GM19395 (cell line): ENCODE data around the gene COL13A1.

Experiments
- ATAC-seq: cut with Tn5 transposase; IDR thresholded peaks from one replicate; pipeline ENCODE4 v1.9.1; 2021; ENCODE audit warnings: mild to moderate bottlenecking, moderate library complexity; ENCODE audit not compliant: unreplicated experiment

Gene COL13A1

DNA sequence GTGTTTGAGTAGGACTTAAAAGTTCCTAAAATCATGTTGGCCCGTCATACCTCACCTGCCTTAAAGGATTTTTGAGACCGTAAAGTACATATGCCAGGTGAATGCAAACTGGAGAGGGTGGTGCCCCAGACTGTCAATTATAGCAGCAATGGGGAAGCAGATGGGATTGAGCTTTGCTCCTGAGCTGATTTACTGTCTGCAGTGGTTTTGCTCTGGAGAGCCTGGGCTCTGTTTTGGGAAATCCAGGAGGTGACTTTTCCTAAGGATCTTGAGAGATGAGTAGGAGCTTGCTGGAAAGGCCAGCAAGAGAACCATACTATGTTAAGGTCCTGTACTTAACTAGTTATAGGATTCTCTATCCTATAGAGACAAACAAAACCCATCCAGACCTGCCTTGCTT lies 43.0 kb downstream of the COL13A1 start:
- ATAC-seq, result no peak

DNA sequence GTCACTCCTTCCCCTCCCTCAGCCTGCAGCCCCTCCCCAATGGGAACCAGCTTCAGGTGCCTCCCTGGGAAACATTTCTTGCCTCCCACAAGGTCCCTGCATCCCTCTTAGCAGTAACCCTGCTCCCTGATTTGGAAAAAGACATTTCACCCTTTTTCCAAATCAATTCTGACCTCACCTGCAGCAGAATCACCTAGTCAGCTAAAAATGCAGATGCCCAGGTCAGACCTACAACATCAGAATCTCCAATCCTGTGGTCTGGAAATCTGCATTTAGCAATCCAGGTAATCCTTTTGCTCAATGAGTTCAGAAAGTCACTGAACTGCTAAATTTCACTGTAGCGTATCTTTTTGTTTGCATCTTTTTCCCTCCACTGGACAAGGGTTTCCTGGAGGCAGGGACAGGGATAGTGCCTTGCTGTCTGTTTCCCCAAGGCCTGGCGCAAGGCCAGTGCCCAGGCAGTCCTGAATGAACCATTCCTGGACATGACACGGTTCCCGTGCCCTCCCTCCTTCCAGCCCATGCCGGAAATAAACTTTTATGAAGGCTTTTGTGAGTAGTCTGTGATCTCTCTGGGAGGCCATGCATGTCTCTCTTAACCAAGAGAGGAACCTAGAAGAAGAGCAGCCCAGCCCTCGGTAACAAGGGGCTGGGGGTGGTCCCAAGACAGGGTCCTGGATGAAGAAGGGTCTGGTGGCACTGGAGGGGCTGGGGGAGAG lies 44.0 kb downstream of the COL13A1 start:
- no peak for ATAC-seq

DNA sequence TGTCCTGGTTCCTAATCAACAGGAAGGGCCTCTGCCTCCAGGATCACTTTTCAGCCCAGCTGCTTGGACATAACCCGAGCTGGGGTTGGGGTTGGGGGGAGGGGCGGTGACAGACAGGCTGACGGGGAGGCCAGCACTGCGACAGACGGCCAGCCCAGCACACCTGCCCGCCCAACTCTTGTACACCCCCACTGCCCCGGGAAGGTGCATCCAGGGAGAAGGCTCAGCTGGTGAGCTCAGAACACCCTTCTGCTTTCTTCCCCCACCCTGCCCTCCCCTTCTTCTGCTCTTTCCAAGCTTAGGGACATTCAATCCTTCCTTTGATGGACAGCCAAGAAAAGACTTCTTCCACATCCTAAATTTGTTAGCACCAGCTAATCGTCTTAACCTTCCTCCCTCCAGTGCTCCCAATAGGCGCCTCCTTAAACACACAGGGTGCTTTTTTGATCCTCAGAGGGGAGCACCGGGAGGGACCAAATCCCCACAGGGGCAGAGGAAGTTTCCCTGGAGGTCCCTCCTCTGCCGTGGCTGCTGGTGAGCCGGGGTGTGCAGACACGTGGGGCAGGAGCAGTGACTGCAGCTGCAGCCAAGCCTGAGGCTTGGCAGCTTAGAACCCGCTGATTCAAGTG lies 44.7 kb downstream of the COL13A1 start:
- ATAC-seq, result no peak

DNA sequence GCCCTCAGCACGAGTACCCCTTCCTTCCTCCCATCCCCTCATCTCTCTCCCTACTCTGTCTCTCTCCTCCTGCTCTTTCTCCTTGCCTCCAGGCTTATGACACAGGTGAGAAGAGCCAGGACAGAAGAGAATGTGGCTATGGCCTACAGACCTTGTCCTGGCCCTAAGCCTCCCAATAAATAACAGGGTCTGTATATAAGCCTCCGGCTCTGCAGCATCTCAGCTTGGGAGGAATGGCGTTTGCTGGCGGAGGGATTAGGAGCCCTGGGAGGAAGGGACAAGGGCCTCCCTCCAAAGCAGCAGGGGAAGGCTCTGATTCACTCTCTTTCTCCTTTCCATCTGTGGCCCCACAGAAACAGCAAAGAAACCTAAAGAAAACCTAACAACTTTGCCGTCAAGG lies 45.8 kb downstream of the COL13A1 start:
- no peak for ATAC-seq

DNA sequence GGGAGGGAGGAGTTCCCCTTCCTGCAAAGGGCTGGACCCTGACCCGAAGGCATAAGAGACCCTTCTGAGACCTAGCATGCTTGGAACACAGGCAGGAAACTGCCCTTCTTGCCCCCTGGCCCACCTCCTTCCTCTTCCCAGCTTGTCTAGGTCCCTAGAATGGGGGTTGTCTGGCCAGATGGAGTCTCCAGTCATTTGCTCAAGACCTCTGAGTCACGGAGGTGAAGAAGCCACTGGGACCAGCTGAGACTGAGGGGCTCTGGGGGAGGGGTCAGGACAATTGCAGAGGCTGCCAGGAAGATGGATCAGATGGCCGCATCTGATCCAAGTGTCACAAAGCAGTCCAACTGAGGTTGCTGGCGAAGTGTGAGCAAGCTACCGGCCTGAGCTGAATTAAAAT lies 46.2 kb downstream of the COL13A1 start:
- ATAC-seq, result no peak

DNA sequence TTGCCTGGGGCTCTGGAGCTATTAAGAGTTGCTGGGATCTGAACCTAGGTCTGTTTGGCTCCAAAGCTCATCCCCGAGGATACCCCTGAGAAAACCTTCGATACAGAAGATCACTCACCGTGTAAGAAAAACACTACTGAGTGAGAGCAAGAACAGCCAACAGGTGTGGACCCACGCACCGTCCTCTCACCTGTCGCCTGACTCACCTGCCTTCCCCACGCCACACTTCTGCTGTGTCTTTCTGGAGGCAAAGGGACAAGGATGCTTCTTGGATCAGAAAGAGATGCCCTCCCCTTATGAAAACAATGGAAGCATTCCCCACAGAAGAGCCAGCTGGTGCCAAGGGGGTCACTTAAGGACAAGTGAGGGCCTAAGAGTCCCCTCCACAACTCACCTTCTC lies 46.7 kb downstream of the COL13A1 start:
- no peak for ATAC-seq

DNA sequence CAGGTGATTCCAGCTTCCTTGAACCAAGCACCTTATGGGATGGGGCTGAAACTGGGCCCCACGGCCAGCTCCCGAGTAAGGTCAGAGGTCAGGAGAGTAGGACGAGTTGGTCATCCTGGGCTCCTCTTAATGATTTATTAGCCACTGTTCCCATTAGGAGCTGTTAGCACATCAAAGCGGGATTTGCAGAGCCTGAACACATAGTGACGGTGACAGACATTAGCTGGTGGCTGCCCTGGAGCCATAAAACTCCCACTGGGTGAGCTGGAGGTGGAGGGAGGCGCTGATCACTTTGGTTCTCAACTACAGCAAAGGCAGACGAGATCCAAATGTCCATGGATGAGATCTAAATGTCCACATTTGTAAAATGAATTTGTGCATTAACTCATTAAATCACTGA lies 48.1 kb downstream of the COL13A1 start:
- ATAC-seq, result no peak

DNA sequence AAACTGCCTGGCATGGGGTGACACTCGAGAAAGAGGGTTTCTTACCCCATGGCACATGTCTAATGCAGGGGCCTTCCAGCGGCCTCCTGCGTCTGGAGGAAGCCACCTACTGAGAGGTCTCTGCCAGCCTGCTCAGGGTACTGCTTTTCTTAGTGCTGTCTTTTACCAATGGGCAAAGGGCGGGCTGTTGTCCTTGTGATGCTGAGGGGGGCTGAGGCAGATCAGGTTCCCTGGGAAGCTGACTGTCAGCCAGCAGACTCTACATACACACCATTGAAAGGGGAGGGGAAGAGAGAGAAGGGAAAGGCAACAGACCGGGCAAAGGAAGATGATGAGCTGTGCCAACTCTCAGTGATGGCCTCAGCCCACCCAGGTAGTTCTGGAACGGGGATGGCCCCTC lies 48.7 kb downstream of the COL13A1 start:
- no peak for ATAC-seq

DNA sequence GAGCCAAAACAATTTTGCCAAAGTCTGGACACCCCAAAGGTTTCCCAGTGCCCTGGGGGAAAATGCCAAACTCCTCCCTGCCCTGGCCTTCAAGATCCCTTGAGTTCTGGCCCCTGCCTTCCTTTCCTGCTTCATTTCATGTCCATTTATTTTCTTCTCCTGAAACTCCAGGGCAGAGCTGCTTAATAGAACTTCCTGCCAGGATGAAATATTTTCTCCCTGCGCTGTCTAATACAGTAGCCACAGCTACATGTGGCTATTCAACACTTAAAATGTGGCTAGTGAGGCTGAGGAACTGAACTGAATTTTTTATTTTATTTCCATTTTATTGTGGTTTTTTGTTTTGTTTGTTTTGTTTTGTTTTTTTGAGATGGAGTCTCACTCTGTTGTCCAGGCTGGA lies 49.6 kb downstream of the COL13A1 start:
- no peak for ATAC-seq

DNA sequence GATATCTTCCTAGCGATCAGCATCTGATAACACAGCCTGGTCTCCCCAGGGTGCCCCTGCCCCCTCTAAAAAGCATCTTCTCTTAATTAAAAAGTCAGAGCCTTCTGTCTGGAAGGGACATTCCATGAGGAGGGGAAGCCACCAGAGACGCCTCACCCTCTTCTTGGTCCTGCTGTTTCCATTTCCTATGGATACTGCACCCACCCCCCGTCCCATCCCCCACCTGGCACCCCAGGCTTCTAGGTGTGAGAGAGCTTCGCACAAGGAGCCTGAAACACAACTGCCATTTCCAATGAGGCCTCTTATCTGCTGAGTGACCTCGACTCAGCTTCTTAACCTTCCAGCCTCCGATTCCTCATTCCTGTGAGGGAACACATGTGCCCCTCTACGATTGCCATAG lies 51.4 kb downstream of the COL13A1 start:
- ATAC-seq, result no peak

DNA sequence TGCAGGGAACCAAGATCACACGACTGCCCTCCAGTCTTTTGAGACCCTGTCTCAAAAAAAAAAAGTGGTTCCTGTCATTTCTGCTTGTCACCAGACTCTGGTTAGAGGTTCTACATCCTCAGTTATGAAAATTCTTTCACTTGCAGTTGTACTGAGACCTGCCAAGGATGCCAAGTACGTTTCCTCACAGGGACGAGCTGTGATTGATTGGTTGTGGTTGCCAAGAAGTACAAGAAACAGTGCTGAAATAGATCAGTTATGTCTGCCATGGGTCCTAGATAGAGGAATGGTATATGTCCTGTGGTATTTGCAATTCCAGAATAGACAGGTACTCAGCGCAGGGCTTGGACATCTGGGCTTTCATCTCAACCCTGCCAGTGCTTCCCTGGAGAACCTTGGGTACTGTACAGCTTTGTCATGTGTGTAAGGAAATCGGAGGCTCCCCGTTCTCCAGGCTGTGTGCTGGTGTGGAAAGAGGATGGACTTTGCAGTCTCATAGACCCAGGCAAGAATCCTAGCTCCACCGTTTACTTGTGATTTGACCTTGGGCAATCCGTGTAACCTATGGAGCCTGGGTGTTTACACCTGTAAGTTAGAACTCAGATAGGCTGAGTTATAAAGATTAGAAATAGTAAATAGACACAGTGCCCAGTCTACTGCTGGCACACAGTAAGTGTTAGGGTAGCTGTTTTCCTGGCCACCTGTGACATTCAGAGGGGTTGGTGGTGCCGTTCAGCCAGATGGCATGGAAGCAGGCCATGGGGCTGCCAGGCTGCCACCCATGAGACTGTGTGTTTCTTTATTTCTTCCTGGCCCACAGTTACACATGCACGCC lies 53.0 kb downstream of the COL13A1 start:
- no peak for ATAC-seq

DNA sequence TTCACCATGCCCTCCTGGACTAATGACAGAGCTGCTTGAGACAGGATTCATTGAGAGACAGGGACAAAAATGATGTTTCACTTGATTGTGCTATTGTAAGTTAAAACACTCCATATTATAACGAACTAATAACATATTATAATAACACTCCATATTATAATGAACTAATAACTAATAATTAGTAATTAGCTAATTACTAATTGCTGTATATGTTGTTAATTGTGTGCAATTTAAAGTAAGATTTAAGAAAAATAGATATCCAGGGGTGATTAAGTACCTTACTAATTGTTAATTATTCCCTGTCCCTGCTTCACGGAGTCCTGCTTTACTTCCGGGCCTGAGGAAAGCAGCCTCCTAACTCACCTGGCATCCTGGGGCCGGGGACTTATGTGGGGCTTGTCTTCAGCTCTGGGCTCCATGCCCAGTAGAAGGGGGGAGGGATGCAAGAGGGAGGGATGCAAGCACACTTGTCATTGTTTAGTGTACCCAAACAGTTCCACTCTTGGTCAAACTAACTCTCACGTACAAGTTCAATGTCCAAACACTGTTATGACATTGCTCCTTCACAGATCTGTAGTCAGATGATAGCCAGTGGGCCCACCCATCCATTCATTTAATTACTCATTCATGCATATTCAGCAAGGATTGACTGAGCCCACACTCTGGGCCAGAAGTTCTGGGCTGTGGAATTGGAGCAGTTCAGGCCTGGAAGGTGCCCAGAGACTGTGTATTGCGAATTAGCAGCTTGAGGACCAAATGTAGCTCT lies 53.8 kb downstream of the COL13A1 start:
- ATAC-seq, result no peak

DNA sequence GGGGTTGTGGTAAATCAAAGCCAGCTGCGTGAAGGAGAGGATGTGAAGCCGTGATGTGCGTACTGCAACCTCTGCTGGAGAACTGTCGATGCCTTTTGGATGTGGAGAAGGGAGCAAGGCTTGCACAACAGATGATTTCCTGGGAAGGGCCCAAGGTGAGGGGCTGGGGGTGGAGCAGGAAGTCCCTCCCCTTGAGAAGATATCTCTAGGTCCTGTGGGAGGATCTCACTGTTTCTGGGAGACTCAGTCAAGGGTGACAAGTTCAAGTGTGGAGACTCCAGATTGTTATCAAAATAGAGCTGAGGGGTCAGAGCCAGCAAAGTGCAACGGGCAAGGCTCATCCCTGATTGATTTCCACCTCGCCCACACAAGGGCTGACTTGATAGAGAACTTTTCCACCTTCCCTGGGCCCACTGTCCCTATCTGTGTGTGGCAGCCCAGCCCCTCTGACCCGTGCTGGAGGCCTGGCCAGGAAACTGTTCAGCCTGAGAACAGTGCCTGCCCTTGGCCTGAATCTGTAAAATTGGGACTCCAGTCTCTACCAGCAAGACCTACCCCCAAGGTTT lies 55.0 kb downstream of the COL13A1 start:
- no peak for ATAC-seq

DNA sequence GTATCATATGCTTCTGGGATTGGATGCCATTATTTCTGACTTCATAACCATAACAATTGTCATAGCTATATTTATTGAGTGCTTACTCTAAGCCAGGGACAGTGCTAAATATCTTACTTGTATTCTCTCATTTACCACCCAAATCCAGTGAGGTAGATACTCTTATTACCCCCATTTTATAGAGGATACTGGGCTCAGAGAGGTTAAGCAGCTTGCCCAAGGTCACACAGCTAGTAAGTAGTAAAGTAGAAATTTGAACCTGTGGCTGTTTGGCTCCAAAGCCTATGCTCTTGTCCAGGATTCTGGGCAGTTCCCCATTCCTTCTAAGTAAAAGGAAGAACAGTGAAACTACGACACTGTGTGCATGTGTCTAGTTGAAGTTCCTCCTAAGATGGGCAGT lies 56.5 kb downstream of the COL13A1 start:
- no peak for ATAC-seq

DNA sequence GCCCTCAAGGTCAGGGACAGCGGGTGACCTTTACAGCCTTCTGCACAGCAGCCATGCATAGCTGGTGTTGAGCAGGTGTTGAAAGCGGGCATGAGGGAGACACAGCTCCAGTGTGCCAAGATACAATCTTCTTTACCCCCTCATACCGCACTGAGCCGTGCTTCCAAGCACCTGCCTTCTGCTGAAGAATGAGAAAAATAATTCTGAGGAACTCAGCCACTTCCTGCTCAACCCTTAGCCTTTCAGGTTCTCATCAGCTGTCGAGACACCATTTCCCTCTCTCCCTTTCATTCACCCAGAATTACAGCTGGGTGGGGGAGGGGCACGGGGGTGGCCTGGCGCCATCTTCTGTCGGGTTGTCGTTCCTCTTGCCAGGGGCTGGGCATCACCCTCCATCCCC lies 58.6 kb downstream of the COL13A1 start:
- no peak for ATAC-seq

DNA sequence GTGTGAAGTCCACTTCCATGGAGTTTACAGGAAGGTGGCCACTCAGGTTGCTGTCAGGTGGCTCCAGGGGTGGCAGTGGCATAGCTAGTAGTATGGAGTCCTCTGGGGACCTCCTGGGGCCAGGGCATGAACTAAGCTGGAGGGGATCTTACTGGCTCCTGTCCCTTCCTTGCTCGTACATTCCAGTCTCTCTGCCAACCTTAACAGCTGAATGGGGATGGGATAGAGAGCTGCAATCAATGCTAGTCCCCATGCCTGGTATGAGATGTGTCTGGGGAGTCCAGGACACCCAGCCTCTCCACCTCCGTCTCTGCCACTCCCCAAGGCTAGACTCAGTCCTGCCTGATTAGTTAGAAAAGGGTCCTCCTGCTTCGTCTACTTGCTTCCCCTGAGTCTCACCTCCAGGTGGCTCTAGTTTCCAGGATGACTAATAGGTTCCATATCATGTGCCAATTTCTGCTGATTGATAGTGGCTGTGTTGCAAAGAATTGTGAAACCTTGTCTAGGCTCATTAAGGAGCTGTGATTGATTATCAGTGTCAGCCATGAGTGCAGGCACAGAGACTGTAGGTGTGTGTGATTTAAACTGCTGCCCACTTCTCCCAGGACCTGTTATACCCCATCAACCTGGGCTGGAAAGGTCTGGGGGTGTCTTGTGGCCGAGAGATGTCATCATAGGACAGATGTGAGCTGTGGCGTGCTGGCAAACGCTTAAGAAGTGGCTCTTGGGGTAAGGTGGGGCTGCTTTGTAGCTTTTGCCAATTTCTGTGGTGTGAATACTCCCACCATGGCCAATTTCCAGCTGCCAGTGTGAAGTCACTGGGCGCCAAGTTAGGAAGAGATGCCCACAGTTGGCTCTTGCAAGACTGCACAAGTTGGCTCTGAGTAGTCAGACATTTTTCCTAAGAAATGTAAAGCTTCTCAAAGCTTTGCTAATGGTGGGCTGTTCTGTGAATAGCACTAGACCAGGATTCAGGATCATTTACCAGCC lies 59.8 kb downstream of the COL13A1 start:
- no peak for ATAC-seq

DNA sequence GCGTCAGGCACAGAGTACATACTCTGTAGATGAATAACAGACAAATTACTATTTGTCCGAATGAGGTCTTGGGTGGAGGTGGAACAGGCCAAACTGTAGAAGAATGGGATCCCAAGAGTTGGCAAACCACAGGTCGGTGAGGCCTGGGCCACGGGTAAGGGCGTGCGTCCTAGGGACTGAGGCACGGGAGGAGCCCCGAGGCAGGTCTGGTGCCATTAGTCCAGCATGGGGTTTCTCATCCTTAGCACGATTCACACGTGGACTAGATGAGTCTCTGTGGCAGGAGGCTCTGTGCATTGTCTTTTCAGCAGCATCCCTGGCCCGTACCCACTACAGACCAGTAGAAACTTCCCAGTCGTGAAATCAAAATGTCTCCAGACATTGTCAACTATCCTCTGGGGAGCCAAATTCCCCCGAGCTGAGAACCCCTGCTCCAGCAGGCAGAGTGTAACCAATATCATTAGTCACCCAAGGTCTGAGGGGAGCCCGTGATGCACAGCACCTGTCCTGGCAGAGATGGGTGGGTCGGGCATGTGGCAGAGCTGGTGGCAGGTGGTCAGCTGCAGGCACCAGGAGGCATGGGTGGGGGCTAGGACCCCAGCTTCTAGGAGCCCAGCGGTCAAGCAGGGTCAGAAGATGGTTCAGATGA lies 61.3 kb downstream of the COL13A1 start:
- ATAC-seq, result no peak

DNA sequence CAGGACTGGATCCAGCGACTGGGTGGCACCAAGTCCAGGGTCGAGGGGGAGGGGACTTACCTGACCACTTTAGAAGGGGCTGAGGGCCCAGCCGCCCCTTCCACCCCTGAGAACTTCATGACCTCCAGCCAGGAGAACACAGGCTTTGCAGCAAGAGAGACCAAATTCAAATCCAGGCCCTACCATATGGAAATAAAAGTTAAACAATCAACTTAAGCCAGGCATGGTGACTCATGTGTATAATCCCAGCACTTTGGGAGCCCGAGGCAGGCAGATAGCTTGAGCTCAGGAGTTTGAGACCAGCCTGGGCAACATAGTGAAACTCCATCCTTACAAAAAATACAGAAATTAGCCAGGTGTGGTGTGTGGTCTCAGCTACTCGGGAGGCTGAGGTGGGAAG lies 61.9 kb downstream of the COL13A1 start:
- no peak for ATAC-seq

DNA sequence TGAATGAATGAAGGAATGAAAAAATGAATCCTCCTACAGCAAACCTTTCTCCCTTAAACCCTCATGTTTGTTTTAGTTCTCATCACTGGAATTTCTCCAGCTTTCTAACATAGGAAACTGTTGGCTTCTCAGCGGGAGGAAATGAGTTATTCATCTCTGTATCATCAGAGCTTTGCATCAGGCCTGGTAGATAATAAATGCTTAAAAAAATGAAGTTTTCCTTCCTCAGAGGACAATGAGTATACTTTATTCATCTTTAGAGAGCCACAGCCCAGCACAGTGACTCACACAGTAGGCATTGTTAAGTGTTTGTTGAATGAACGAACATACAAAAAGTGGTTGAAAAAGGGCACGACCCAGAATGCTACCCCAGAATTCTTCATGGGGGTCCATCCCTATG lies 62.6 kb downstream of the COL13A1 start:
- no peak for ATAC-seq
